SK-N-MC (cell line): ENCODE results near the gene SPPL2B.

ENCODE experiments used
- EZH2 ChIP-seq: fragments of 200-600 bp; sonication (generic); IDR thresholded peaks from one replicate; pipeline ENCODE4 v1.6.1; 2017; ENCODE audit warnings: antibody characterized with exemption
- POLR2AphosphoS5 ChIP-seq: IDR thresholded peaks from 2 replicates; pipeline ENCODE4 v1.6.1; 2012; ENCODE audit warnings: mild to moderate bottlenecking, low read depth, low read length, borderline replicate concordance

DNA sequence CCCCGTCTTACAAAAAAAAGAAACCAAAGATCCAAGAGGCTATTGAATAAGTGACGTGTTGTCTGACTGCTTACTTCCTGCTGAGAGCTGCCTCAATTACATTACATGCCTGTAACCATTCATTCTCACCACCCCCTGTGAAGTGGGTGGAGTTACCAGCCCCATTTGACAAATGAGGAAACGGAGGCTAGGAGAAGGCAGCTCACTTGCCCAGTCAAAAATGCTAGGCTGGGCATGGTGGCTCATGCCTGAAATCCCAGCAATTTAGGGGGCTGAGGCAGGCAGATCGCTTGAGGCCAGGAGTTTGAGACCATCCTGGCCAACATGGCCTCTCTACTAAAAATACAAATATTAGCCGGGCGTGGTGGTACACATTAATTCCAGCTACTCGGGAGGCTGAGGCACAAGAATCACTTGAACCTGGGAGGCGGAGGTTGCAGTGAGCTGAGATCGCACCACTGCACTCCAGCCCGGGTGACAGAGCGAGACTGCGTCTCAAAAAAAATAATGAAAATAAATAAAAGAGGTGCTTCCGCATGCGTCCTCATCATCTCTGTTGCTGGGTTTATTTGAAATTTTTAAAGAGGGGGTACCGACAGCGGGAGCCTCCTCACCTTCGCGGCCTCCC is 597 bp upstream of the SPPL2B start:
- no peak for TF ChIP-seq EZH2
- TF ChIP-seq POLR2AphosphoS5: no peak; the same call in 1 of the 2 replicates
